ENCODE data around the gene TSPAN4. TPM values are rescaled to one million over a fixed set of nuclear protein-coding genes. Genes with fewer than 3 reads are reported as not detected.

Gene TSPAN4
- total and polyA plus RNA-seq, 9 of the 15 experiments (the other 6 are each of a cell fraction or from before 2014, with no cell fraction given): 0.07 to 31.0 (median 15.7) TPM

DNA sequence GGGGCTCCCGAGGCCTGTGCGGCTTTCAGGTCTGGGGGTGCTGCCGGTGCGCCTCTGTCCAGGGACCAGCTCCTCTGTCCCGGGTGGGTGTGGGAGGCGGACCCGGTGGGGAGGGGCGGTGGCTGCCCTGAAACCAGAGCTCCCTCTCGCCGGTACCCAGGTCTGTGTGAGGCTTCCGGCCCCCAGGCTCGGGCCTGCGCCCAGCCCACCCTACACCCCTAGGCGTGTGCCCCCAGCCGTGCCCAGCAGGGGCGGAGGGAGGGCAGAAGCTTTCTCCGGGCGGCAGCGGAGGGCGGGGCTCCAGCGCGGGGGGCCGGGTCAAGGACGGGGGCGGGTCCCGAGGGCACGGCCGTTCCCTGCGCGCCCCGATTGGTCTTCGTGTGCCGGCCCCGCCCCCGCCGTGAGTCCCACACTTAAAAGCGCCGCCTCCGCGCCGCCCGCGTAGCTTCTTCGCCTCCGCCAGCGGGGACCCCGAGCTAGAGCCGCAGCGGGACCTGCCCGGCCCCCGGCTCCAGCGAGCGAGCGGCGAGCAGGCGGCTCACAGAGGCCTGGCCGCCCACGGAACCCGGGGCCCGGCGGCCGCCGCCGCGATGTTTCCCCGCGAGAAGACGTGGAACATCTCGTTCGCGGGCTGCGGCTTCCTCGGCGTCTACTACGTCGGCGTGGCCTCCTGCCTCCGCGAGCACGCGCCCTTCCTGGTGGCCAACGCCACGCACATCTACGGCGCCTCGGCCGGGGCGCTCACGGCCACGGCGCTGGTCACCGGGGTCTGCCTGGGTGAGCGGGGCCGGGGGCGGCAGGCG is 23.3 kb upstream of the TSPAN4 start (continued):
- TF ChIP-seq, protein P1, sequence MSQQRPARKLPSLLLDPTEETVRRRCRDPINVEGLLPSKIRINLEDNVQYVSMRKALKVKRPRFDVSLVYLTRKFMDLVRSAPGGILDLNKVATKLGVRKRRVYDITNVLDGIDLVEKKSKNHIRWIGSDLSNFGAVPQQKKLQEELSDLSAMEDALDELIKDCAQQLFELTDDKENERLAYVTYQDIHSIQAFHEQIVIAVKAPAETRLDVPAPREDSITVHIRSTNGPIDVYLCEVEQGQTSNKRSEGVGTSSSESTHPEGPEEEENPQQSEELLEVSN (IDR thresholded peaks at IDR 0.05; ENCODE audit: borderline replicate concordance in 1 of 2, extremely low read depth in 1 of 2, insufficient read depth in 1 of 2, insufficient read length in 1 of 2, low read depth in 1 of 2, low read length in 1 of 2, poor library complexity in 1 of 2, severe bottlenecking in 1 of 2): peak; percentile 26 to 70
- no peak for TF ChIP-seq E2F3 (CRISPR knock-in tag; IDR thresholded peaks at IDR 0.05)
- TF ChIP-seq ZBTB43 (CRISPR knock-in tag; IDR thresholded peaks at IDR 0.05): no peak
- no peak for TF ChIP-seq TCF15 (CRISPR knock-in tag; IDR thresholded peaks at IDR 0.05)
- TF ChIP-seq ZNF239 (CRISPR knock-in tag; IDR thresholded peaks at IDR 0.05): no peak
- TF ChIP-seq PRMT5 (CRISPR knock-in tag; IDR thresholded peaks at IDR 0.05): no peak; the same call in 1 of the 2 replicates
- no peak for TF ChIP-seq SPI1 (IDR thresholded peaks at IDR 0.05; ENCODE audit: borderline replicate concordance, low read depth, low read length)
- TF ChIP-seq ZNF551 (CRISPR knock-in tag; IDR thresholded peaks at IDR 0.05): no peak
- no peak for TF ChIP-seq MTF1 (CRISPR knock-in tag; IDR thresholded peaks at IDR 0.05; ENCODE audit: borderline replicate concordance)
- TF ChIP-seq TEAD1 (CRISPR knock-in tag; IDR thresholded peaks at IDR 0.05): no peak; a peak in 1 of 4 replicates
- TF ChIP-seq ZBTB34 (CRISPR knock-in tag; IDR thresholded peaks at IDR 0.05): no peak
- TF ChIP-seq FOXJ2 (tag; IDR thresholded peaks at IDR 0.05): no peak
- TF ChIP-seq, protein P2, sequence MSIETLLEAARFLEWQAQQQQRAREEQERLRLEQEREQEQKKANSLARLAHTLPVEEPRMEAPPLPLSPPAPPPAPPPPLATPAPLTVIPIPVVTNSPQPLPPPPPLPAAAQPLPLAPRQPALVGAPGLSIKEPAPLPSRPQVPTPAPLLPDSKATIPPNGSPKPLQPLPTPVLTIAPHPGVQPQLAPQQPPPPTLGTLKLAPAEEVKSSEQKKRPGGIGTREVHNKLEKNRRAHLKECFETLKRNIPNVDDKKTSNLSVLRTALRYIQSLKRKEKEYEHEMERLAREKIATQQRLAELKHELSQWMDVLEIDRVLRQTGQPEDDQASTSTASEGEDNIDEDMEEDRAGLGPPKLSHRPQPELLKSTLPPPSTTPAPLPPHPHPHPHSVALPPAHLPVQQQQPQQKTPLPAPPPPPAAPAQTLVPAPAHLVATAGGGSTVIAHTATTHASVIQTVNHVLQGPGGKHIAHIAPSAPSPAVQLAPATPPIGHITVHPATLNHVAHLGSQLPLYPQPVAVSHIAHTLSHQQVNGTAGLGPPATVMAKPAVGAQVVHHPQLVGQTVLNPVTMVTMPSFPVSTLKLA (conservative IDR thresholded peaks at IDR 0.05): peak in 1 of 2 experiments; percentile 55; a peak in 2 of 4 replicates
- TF ChIP-seq, protein P3, sequence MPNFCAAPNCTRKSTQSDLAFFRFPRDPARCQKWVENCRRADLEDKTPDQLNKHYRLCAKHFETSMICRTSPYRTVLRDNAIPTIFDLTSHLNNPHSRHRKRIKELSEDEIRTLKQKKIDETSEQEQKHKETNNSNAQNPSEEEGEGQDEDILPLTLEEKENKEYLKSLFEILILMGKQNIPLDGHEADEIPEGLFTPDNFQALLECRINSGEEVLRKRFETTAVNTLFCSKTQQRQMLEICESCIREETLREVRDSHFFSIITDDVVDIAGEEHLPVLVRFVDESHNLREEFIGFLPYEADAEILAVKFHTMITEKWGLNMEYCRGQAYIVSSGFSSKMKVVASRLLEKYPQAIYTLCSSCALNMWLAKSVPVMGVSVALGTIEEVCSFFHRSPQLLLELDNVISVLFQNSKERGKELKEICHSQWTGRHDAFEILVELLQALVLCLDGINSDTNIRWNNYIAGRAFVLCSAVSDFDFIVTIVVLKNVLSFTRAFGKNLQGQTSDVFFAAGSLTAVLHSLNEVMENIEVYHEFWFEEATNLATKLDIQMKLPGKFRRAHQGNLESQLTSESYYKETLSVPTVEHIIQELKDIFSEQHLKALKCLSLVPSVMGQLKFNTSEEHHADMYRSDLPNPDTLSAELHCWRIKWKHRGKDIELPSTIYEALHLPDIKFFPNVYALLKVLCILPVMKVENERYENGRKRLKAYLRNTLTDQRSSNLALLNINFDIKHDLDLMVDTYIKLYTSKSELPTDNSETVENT (CRISPR knock-in tag; IDR thresholded peaks at IDR 0.05): peak; percentile 60; the same call in 1 of the 2 replicates
- no peak for TF ChIP-seq ZNF408 (CRISPR knock-in tag; IDR thresholded peaks at IDR 0.05; ENCODE audit: low read depth)
- no peak for TF ChIP-seq ATF1 (CRISPR knock-in tag; IDR thresholded peaks at IDR 0.05)
- TF ChIP-seq ATF1 (tag; IDR thresholded peaks at IDR 0.05): peak; percentile 59
- TF ChIP-seq PHTF2 (CRISPR knock-in tag; IDR thresholded peaks at IDR 0.05): no peak

Data from K562 (cell line).